GM18519 (cell line): ENCODE measurements around the gene SIRPA.

Experiments
- ATAC-seq: cut with Tn5 transposase; IDR thresholded peaks from one replicate; pipeline ENCODE4 v1.9.1; 2021; ENCODE audit warnings: mild to moderate bottlenecking, moderate library complexity; ENCODE audit not compliant: unreplicated experiment, low FRiP score

Gene SIRPA

DNA sequence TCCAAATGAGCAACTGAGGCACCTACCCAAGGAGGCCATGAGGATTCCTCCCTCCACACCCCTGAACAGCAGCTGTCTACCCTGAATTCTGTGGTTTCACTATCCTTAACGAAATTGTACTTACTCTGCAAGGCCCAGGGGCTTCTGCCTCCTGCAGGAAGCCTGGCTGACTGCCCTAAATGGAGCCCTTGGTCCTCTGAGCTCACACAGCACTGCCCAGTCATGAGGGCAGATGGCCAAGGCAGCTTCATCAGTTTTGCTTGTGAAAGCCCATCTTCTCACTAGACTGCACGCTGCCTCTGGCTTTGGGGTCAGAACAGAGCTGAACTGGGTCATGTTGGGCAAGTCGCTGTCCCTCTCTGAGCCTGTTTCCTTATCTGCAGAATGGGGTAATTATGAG, 26.4 kb upstream of the SIRPA start:
- no peak for ATAC-seq

DNA sequence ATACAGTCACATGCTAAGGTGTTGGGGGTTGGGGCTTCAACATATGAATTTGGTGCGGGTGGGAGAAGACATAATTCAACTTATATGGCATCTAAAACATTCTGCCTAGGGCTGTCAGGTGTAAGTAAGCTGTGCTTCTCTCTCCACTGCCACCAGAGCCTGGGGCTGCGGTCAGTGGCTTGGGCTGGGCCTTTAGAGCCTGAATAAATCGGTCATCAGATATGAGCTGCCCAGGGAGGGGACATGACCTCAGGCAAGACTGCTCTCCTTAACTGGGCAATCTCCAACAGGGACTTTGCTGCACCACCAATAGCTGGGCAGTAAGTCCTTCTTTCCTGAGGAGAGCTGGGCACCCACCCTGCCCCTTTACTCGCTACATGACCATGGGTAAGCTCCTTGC, 24.9 kb upstream of the SIRPA start:
- ATAC-seq: no peak

DNA sequence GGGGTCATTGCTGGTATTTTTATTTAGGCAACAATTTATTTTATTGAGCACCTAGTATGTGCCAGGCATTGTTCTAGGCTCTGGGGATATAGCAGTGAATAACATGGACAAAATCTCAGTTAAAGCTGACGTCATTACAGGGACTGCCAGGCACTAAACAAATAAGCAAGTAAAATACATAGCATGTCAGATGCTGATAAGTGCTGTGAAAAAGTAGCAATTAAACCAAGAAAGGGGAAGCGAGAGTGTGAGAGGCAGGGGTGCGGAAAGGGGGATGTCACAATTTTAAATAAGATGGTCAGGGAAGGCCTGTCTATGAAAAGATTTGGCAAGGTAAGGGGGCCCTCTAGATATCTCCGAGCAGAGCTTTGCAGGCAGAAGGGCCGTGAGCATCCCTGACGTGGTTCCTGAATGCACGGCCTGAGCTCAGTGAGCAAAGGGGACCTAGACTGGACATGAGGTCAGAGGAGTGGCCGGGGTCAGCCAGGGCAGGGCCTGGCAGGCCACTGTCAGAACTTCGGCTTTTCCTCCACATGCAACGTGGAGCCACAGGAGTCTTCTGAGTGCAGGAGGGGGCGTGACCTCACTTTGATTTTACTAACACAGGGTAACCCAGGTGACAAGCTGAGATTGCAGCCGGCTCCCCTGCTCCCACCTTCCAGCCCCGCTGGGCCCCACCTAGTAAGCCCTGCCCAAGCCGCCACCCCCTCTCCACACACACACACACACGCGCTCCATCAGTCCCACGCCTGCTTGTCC, 24.2 kb upstream of the SIRPA start:
- ATAC-seq: peak; percentile 51

DNA sequence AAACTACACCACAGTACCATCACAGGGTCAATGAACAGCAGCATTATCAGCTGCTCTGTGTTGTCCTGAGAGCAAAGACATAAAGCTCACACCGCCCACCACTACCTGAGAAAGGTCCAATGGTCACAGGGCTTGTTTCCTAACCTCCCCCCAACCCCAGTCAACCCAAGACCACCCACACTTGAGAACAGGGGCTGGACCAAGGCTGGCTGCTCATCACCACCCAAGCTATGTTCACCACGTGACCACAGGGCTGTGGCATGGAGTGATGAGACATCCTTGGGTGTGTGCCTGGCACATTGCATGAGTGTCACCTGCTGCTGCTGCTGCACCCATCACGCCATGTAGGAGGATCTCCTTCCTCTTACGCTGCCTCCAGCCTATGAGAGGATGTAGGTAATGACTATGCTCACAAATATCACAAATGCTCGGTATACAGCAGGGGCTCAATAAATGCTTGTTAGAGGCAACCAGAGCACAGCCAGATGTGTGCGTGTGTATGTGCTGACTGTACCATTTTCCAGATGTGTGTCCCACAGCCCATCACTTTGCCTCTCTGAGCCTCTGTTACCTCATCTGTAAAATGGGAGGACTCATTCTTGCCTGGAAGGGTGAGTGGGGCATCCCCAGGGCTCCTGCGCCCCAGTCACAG, 23.3 kb upstream of the SIRPA start:
- no peak for ATAC-seq

DNA sequence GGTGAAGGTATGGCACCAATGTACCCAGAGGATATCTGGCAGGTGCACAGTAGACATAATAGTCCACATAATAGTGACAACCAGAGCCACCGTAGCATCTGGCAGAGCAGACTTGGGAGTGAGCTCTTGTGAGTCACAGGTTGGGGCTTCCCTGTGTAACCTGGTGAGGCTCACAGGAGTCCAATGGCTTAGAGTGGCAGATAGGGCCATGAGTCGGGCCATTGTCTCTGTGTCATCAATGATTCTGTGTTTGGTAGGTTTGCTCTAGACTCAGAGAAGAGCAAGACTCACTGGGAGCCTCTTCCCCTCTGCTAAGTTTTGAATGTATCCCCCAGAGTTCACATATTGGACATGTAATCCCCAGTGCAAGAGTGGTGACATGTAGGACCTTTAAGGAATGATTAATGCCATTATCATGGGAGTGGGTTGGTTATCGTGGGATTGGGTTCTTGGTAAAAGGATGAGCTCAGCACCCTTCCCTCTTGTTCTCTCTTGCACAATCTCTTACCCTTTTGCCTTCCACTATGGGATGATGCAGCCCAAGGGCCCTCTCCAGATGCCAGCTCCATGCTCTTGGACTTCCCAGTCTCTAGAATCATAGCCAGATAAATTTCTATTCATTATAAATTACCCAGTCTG, 22.6 kb upstream of the SIRPA start:
- ATAC-seq: no peak

DNA sequence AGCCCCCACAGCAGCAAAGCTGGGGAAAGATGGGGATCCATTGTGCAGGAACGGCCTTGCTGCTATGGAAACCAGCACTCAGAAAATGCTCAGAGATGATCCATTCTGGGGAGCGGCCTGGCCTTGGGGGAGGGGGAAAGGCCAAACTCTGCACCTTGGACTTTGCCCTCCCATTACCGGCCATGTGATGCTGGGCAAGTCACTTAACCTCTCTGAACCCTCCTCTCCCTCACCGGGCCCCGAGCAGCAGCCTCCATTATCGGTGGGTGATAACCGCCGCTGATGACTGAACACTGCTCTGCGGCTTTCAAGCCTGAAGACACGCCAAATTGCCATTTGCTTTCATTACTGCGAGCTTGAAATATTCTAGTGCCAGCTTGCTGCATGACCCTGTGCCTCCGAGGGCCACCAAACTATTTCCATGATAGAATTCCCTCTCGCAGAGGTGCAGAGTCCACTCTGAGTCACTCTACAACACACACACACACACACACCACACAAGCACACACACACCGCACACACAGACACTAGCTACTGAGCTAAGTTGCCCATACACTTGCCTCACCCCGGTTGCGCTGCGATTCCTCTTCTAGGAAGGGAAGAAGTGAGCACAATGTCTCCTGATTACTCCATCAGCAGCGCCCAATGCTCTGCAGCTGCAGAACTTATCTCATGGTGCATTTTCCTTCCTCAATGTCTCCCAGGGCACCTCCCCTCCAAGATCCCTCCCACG, 20.6 kb upstream of the SIRPA start:
- ATAC-seq: no peak

DNA sequence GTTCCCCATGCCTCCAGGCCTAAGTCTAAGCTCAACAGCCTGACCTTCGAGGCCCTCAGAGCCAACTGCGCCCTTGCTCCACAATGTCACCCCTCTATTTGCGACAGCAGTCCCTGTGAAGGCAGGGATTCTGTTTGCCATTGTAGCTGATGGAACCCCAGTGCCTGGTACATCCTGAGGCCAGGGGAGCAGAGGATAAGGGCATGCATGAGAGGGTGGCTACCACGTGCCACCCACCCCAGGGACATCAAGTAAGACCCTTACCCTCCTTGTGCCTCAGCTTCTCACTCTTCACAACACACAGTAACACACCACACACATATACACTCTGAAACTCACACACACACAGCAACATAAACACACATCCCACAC, 20.0 kb upstream of the SIRPA start:
- ATAC-seq: no peak

DNA sequence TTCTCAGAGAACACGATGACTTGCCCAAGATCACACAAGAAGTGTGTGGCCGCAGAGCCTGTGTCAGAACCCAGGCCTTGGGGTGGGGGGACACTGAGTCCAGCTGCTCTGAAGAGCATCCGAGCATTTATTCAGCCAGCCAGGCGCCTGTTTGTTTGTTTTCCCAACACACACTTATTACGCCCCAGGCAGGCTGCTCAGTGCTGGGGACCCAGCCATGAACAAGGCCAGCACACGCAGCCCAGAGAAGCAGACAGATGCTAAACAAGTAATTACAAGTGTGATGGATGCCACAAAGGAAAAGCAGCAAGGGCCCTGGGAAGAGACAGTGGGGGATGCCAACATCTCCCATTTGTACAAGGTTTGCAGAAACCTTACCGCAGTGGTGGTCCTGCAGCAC, 19.4 kb upstream of the SIRPA start:
- no peak for ATAC-seq

DNA sequence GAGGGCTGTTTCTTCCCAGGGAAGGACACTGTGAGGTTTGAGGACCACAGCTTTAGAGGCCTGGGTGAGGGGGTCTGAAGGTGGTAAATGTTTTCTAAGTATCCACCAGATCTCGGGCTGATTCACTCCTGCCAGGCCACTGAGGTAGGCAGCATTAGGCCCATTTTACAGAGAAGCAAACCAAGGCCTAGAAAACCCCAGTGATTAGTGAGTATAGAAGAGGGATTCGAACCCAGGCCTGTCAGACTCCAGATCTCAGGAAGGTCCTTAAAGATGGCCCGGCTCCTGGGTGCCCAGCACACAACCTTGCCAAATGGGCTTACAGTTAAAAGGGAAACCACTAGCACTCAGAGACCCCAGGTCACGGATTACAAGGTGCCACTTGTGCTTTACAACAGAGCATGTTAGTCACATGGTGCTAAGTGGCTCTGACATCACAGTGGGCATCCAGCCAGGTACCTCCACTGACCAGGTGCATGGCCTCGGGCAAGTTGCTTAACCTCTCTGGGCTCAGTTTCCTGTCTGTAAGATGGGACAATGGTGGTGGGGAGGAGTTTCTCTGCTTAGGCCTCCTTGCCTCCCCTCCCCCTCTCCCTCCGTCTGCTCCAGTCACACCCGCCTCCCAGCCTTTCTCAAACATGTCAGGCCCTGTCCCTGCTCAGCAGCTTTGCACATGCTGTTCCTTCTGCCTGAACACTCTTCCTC, 18.8 kb upstream of the SIRPA start:
- ATAC-seq: no peak

DNA sequence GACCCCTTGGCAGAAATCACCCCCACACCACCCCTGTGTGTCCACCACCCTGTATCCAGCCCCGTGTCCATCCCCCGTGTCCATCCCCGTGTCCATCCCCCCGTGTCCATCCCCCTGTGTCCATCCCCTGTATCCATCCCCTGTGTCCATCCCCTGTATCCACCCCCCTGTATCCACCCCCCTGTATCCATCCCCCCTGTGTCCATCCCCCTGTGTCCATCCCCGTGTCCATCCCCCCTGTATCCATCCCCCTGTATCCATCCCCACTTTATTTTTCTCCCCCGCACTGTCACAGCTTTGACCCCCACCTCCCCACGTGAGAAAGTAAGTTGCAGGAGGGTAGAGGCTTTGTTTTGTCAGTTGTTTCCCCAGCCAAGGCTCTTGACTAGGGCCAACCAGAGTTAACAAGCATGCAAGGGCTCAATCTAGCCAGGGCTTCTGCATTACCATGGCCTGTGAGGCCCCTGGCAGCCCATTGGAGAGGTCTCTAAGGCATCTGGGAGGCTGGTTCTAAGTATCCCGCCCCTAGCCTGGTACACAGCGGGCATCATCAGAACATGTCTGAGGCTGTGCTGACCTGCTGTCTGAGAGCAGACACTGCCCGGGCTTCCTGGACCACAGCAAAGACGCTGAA, 18.1 kb upstream of the SIRPA start:
- no peak for ATAC-seq

DNA sequence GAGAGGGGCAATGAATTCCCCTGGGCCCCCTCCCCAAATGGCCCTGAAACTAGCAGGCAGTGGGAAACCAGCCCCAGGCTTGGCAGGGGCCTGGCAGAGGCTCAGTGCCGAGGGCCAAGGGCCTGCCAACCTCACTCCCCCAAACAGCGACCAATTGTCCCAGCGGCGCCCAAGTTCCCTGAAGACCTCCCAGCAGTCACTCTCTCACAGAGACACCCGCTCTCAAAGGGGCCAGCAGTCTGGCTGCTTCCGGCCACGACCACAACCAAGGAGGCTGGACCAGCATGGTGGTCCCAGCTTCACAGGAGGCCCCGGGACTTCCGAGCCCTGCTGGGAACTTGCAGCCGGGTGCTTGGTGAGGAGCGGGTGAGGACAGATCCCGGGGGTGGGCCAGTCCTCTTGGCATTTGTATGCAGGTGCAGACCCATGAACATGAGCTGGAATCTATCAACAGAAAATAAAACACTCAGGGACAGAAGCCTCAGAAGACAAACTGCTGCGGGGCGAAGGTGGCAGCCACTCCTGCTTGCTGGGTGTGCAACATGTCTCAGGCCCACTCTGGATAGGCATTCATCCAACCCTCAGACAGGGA, 17.5 kb upstream of the SIRPA start:
- no peak for ATAC-seq

DNA sequence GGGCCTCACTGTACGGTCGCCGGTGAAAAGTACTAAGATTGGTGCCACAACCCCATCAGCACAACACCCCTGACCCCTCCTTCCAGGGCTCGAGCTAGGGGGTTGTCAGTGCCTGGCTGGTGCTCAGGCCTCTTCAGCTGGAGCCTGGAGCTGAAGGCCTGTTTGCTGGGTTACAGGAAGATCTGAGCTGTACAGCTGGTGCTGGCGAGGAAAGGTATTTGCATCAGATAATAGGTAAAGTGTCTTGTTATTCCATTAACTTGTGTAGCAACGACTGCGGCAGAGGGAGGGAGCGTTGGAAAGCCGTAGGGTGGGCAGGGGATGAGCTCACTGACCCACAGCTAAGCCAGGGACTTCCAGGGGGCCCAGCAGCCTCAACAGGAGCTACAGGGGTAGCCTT, 15.8 kb upstream of the SIRPA start:
- no peak for ATAC-seq

DNA sequence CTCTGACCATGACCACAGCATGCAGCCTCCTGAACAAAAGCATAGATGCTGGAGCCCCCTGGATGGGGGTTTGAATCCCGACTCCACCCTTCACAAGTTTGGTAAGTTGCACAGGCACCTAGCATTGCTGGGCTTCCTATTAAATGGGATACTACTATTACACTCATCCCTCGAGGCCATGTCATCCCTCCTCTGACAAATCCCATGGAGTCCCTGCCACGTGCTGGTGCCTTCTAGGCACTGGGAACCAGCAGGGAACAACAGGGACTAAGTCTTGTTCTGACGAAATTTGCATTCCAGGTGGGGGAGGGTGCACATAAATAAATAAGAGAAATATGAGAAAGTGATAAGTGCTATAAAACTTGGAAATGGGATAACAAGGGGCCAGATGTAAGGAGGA, 15.3 kb upstream of the SIRPA start:
- no peak for ATAC-seq

DNA sequence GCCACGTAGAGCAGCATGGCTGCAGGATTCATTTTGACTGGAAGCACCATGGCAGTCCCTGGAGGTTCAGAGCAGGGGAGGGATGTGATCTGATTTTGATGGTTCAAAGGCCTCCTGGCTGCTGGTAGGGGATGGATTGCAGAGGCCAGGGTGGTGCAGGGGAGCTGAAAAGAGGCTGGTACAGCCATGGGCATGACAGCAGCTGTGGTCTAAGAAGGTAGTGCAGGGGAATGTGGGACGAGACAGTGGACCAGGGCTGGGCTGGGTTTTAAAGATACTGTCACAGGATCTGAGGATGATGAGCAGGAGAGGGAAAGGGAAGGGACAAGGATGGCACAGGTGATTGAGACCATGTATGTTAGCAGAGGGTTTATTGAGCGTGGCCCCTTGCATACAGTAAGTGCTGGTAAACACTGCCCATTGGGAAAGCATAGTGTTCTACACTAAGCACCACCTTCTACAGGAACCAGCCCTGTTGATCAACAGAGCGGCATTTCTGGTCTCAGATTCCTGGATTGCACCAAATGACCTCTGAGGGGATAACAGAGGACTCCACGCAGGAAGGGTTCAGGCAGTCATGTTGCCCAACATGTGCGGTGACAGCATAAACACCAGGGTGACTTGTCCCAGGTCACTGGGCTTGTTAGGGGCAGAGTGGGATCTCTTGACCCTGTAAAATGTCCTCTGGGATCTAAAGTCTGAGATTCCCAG, 14.5 kb upstream of the SIRPA start:
- no peak for ATAC-seq

DNA sequence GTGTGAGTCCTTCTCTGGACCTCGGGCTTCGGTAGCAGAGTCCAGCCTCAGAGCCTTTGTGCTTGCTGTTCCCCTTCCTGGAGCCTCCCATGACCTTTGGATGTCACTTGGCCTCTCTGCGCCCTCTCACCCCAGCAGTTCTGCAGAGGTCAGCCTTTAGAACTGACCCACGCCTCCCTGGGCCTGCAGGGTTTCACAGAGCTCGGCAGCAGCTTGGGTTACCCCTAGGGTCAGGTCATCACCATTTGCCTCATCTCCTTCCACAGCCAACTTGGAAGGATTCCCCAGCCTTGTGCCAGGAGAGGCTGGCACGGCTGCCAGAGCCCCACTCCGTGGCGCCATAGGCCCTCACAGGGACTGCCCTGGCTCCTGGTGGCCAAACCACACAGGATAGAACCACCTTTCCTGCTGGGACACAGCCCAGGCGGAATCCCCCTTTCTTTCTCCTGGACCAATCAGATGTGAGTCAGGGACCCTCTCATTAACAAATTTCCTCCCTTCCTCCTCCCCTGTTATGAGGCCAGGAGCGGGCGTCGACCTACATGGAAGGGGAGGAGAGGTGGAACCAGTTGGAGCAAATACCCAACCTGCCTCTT, 13.9 kb upstream of the SIRPA start:
- no peak for ATAC-seq

DNA sequence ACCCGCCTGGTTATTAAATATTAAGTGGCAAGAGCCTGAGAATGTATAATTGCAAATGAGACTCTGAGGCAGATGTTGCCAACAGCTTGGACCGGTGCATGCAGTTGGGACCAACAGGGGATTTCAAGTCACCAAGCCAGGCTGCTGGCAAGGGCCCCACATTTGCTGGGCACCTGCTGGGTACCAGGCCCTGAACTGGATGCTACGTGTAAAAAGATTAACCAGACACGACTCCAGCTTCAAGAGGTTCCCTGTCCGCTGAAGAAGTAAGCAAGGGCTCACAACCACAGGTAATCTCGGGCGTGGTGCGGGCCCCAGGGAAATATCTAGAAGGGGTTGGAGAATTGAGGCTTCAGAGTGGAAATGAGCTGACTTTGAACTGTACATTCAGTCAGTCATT, 13.2 kb upstream of the SIRPA start:
- no peak for ATAC-seq

DNA sequence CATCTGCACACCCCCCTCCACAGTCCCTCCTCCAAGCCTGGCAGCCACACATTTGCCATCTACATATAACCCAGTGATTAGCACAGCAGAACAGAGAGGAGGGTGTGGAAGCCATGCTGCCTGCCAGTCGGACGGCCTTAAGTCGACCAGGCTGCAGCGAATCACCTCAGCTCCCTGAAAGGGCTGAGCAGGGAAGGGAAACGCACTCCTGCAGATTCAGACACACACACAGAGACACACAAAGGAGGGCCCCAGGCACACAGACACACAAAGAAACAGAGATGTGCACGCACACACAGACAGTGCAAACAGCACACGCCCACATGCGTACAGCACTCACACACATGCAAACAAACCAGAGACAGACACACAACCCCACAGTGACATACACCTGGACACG, 11.2 kb upstream of the SIRPA start:
- ATAC-seq: no peak

DNA sequence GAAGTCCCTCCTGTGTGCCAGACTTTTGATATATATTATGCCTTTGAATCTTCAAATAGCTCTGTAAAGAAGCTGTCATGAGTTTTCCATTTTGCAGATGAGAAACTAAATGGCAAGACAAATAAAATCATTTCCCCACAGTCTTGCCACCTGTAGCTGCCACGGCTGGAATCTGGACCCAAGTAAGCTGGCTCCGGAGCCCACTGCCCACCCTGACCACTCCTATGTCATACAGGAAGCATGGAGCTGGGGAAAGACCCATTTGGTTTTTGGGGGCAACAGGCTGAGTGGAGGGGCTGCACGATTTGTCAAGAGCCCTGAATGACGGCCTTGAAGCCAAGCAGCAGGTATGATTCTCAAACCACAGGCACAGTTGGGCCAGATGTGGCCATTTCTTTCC, 10.0 kb upstream of the SIRPA start:
- no peak for ATAC-seq
